HG03060 (cell line): ENCODE data around the gene MS4A7.

Source experiments
- ATAC-seq: cut with Tn5 transposase; IDR thresholded peaks from one replicate; pipeline ENCODE4 v1.9.1; 2021; ENCODE audit warnings: low read depth, moderate number of reproducible peaks; ENCODE audit not compliant: unreplicated experiment

MS4A7 gene

DNA sequence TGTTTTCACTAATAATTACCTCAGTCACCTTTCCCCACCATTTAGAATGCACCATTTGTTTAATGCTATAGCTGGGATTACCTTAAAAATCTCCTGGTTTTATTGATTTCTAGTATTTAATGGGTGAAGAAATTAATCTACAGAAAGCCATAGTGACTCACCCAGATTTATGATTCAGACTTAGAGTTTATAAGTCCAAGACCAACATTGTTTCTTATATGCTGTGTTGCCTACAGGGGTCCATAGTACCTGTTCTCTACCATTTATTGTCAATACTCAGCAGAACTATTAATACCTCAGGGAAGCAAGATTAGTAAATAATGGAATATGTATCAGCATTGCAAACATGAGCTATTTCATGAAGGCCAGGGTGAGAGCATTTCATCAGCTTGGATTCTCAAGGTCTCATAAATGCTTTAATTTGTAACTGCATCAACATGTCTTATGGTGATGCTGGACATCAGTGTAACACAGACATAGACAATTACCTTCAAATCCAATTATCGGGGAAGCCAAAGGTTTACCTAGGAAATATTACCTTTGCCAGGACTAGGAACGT lies 8.0 kb upstream of the MS4A7 start:
- ATAC-seq = no peak

- ATAC-seq = no peak
Measured at GRCh38 chr11:60370811-60371298, 7.5 kb upstream of the MS4A7 start.

DNA sequence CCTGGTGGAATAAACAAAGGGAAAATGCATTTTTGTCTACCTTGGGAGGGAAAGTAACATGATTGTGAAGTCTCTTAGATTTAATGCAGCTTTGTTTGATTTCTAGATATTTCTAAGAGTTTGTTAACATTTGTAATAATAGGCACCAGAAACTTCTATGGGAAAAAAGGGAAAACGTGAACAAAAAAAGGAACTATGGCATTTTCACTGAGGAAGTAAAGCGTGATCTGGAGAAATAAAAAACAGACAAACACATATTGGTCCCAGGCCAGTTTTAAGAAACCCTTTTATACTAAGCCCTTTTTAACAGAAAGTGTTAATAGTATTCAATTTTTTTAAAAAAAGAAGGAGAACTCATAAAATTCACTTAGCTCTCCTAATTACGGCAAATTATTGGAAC lies 6.9 kb upstream of the MS4A7 start:
- ATAC-seq = no peak

DNA sequence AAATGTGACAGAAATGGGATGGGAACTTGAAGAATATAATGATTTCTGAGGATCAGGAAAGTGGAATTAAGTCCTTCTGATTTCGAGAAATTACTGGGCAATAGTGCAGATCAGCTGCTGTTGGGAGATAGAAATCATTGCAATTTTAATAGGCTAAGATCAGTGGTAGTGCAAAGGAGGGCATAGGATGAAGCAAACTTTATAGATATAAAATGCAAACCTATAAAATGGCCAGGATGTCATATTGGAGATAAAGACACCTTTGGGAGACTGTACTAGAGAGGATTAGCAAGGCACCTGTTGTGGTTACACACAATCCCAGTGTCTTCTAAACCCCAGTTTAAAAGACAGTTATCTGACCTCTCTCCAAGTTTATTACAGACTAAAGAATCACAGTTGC lies 6.5 kb upstream of the MS4A7 start:
- no peak for ATAC-seq

DNA sequence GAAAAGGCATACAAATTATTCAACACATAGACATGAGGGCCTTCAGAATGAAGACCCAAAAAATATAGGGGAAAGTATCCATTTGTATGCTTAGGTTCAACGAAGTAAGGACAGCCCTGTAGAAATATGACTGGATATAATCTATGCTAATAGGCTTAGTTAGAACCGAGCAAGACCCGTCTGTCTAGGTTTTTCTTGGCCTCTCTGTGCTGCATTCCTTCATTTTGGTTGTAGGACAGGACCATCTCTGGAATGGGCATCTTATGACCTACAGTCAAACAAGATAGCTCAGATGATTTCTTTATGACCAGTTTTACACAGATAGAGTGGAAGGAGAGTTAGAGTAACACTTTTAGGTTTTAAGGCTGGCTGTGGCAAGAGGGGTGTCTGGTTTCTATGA lies 5.6 kb upstream of the MS4A7 start:
- ATAC-seq = no peak

GRCh38 chr11:60375316-60375715 lies 3.0 kb upstream of the MS4A7 start:
- no peak for ATAC-seq

DNA sequence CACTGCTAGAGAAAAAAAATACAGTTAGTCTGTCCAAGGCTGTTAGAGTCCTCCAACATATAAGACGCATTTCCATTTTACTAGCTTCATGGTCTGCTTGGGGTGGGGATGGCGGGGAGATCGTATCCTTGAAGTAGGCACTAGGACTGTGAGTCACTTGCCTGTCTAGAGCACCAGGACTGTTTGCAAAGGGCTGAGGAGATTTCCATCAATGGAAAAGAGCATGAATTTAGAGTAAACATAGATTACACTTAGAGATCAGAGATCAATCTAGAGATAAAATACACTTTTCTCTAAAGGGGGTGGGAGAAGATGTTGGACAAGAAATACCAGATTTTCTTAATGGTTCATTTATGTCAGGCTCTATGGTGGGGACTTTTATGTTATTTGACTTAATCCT lies 1.7 kb upstream of the MS4A7 start:
- ATAC-seq = no peak

DNA sequence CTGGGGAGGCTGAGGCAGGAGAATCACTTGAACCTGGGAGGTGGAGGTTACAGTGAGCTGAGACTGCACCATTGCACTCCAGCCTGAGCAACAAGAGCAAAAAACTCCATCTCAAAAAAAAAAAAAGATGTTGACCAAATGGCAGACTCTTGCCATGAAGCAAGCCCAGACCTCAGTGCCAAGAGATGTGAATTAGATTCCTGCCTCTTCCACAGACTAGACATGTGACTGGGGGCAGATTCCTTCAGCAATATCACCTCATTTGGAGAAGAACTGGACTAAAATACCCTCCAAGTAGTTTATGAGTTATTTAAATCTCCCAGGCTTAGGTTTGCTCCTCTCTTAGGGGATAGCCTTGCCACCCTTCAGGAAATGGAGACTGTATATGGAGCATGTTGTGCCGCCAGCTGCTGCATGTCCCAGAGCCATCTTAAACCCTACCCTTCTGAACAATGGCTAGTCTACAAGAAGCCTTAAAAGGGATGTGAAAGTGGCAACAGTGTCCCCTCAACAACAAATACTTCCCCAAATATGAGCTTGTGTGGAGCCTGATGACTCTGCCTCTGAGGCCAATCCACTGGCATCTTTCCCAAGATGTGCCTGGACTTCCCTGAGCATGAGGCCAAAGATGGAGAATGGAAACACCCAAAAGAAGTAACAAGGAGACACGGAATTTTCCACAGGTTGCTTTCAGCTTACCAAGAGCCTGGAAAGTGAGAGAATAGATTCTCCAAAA lies 763 bp upstream of the MS4A7 start:
- ATAC-seq = no peak

DNA sequence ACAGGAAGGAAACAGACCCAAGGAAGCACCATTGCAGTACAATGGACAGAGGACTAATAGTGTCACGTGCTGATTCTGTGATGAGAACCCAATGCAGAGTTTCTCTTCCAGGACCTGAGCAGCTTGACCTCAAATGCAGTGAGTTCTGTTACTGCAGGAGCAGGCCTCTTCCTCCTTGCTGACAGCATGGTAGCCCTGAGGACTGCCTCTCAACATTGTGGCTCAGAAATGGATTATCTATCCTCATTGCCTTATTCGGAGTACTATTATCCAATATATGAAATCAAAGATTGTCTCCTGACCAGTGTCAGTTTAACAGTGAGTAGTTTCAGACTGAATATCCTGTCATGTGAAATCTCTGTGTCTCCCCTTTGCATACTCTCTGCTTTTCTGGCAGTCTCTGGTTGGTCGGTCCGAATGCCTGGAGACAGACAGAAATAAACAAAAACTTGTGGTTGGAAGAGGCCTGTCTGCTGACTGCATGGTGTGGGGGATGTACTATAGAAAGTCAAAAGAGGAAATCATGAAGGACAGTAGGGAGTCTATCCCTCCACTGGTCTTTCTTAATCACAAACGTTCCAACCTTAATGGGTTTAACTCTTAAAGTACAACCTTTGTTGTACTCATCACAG lies 11.1 kb downstream of the MS4A7 start:
- peak; percentile 93 for ATAC-seq

DNA sequence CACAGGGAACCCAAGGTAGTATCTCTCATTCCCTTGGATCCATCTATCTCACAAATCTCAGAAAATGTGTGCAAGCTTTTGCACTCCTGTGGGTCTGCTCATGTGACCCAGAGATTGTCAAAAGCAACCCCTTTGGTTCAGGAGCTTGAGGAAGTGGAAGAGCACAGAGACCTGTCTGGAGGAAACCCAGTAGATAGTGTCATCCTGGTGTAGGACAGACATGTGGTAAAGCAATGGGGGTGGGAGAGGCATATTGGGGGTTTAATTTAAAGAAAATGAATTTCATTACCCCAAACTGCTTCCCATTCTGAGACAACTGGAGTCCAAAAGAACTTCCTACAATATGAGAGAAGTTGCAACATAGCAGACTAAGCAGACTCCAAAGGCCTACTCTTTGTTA lies 12.1 kb downstream of the MS4A7 start:
- no peak for ATAC-seq

GRCh38 chr11:60392361-60392760 lies 14.0 kb downstream of the MS4A7 start:
- no peak for ATAC-seq

DNA sequence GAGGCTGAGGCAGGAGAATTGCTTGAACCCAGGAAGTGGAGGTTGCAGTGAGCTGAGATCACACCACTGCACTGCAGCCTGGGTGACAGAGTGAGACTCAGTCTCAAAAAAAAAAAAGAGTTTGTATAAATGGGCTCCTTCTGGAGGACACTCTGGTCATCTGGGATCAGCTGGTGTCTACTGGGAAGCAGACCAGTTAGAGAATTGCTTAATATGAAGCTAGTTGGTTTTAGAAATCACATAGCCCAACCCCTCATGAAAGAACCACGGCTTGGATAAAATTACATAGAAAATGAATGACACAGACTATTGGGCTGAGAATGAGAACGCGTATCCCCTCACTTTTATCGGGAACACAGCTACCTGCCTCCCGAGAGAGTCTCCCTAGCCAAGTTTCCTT lies 14.7 kb downstream of the MS4A7 start:
- no peak for ATAC-seq

DNA sequence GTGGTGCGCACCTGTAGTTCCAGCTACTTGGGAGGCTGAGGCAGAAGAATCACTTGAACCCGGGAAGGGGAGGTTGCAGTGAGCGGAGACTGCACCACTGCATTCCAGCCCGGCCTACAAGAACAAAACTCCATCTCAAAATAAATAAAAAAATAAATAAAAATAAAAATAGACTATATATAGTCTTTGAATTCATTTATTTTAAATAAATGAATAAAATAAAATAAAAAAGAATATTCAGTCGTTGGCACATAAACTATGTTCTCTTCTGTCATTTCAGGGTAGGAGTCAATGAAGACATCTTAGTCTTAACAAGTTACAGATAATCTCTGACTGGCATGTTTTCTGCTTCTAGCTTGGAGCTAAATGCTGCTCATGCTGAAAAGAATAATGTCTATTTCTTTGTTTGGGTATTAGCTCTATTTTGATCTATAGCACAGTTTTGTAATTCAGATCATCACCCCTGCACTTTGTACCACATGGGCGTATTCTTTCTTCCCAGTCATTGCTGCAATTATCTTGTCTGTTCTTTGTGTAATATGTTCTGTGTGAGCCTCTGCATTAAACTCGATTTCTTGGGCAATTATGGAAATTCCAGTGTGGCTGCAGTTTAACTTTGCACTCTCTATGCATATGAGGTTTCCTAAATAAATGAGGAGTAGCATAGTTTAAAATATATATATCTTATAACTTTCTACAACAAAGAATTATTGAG lies 16.5 kb downstream of the MS4A7 start:
- no peak for ATAC-seq

GRCh38 chr11:60396382-60396781 lies 18.1 kb downstream of the MS4A7 start, which contains the start of gene MS4A14:
Gene MS4A14 (plus strand): TSS chr11:60396459. CDS start chr11:60396579, 120 bp downstream.
- no peak for ATAC-seq

DNA sequence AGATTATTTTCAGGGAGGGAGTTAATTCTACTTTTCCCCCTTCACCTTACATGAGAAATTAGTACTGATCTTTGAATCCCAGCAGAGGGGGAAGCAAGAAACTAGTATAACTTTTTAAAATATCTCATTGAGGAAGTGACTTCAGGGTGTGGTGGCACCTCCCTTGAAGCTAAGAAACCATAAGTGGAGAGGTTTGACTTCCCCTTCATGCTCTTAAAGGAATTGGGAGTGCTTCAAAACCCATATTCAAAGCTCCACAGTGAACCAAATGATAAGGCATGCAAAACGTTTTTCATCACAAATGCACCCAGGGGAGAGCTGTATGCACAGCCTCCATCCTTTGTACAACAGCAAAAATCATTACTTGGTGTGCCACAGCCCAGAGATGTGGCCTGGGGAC lies 18.5 kb downstream of the MS4A7 start:
- peak; percentile 62 for ATAC-seq

- no peak for ATAC-seq
Measured at GRCh38 chr11:60420015-60420414, 41.7 kb downstream of the MS4A7 start.

DNA sequence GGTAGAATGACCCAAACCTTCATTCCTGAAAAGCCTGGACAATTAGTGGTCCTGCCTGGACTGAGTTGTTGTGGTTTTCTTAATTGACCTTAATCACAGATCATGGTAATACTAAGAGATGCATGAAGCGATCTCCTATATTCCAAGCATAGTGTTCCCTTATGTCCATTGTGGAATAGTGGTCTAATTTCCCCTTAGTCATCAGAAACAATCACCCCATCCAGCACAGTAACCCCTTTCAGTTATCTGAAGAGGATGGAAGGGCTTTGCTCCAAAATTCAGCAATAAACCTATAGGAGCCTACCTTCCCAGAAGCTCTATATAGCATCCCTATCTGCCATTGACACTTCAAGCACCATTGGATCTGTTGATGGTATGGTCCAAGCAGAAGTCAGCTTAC lies 44.3 kb downstream of the MS4A7 start:
- ATAC-seq = no peak

- no peak for ATAC-seq
Measured at GRCh38 chr11:60428517-60428916, 50.2 kb downstream of the MS4A7 start.

- no peak for ATAC-seq
Measured at GRCh38 chr11:60429272-60429671, 50.9 kb downstream of the MS4A7 start, which contains the start of gene MS4A5. Gene MS4A5 (plus strand): TSS chr11:60429572. CDS start chr11:60429675, 103 bp downstream.

DNA sequence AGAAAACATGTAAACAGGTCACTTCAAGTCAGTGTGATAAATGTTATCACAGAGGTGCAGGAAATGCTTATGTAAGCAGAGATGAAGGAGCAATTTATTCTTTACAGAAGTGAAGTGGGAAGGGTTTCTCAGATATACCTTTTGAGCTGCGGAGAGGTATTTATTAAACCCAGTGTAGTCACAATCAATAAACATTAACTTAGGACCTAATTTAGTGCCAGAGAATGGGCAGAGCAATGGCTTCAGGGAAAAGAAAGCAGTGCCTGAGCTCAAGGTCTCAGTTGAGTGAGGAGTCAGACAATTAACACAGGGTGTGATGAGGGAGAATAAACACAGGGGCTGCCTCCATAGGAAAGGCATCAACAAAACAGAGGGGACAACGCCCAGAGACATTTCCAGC lies 52.9 kb downstream of the MS4A7 start:
- no peak for ATAC-seq

DNA sequence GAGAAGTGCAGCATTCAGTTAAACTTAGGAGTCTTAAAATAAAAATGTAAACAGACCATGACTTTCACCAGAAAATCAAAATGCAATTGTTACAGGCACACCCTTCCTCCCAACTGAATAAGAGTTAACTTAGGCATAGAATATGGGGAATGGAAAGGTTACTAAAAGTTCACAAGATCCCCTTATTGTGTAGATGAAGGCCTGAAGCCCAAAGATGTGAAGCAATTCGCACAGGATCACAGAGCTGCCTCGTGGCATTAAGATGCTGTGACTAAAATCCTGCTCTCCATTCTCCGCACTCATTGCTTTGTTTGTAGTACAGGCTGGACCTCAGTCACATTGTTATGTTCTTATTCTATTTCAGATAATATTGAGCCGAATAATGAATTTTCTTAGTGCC lies 55.1 kb downstream of the MS4A7 start:
- no peak for ATAC-seq
